Measurements from ENCODE around the gene AGBL3. TPM values are rescaled to one million over a fixed set of nuclear protein-coding genes. Genes with fewer than 3 reads are reported as not detected.

AGBL3 gene
- polyA plus RNA-seq, 3 donors = 6.7 to 10.0 (median 7.6) TPM

DNA sequence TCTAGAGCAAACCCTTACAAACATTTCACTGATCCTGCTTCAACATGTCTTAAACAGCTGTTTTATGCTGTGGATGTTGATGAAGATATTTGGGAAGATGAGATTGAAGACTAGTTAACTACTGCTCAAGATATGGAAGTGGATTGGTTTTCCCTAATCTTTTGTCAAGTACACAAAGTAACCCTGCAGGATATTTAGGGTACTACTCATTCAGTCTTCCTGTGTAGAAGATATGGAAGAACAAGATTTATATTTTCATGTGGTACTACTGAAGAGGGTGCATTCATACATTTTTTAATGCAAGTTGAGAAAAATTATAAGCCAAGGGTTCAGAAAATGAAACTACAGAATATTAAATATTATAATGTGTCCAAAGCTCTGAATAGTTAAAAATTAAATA lies 143.3 kb downstream of the AGBL3 start:
- DNase-seq (ENCODE audit: low read depth in 3 of 3, low spot score in 2 of 3) = no peak

- no peak for DNase-seq (ENCODE audit: low read depth in 3 of 3, low spot score in 2 of 3)
Observed at GRCh38 chr7:135143885-135144668, 157.8 kb downstream of the AGBL3 start.

DNA sequence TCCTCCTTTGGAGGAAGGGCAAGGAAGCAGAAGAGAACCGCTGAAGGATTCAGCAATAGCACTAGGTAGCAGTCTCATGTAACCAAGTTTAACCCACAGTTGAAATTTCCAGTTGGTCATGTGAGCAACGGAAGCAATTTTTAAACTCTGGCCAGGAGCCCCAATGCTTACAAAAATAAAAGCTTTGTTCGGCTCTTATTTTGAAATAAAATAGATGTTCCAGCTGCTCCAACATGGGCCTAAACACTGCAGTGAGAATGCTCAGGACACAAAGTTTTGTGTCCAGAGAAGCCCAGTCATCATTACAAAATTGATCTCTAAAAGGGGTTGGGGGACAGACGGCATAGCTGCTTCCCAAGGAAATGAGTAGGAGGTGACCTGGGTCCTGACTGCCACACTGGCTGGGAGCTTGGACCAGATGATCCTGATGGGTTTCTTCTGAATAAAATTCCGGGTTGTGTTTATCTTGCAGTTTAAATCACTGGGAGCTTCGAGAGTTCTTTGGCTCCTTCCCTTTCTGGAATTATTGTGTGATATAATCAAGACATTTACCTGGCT lies 161.1 kb downstream of the AGBL3 start:
- DNase-seq (ENCODE audit: low read depth in 3 of 3, low spot score in 2 of 3) = no peak

GRCh38 chr7:135147899-135148721 lies 161.8 kb downstream of the AGBL3 start, which contains the start of gene TMEM140:
TSS of gene TMEM140 (plus strand) at chr7:135148072. CDS start at chr7:135164442, 16,370 bp downstream.
- DNase-seq (ENCODE audit: low read depth in 3 of 3, low spot score in 2 of 3) = no peak

- DNase-seq (ENCODE audit: low read depth in 3 of 3, low spot score in 2 of 3) = no peak
Observed at GRCh38 chr7:135150072-135150782, 163.9 kb downstream of the AGBL3 start.

GRCh38 chr7:135151132-135151531 lies 164.8 kb downstream of the AGBL3 start:
- no peak for DNase-seq (ENCODE audit: low read depth in 3 of 3, low spot score in 2 of 3)

- no peak for DNase-seq (ENCODE audit: low read depth in 3 of 3, low spot score in 2 of 3)
Observed at GRCh38 chr7:135151533-135151932, 165.2 kb downstream of the AGBL3 start.

DNA sequence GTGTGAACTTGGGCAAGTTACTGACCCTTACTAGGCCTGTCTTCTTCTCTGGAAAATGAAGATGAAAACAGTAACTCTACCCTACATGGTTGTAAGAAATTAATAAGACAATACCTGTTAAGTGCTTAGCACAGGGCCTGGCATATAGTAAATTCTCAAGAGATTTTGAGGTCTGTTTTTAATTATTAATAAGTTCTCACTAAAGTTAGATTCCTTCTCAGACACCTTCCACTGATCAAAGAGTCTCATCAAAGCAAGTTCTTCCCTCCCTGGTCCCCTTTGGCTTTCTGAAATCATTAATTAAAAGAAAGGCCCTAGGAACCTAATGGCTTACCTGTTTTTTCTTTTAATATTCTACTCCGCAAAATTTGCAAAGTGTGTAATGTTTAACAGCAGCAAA lies 166.1 kb downstream of the AGBL3 start:
- no peak for DNase-seq (ENCODE audit: low read depth in 3 of 3, low spot score in 2 of 3)

- DNase-seq (ENCODE audit: low read depth in 3 of 3, low spot score in 2 of 3) = no peak
Observed at GRCh38 chr7:135154734-135155133, 168.4 kb downstream of the AGBL3 start.

DNA sequence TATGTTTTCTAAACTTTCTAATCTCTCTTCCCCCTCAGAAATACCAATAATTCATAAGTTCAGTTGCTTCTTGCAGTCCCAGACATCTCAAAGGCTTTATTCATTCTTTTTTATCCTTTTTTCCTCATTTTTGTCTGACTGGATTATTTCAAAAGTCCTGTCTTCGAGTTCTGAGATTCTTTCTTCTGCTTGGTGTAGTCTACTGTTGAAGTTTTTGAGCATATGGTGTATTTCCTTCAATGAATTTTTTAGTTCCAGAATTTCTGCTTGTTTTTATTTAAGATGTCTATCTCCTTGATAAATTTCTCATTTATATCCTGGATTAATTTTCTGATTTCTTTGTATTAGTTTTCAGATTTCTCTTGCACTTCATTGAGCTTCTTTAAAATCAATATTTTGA lies 170.0 kb downstream of the AGBL3 start:
- DNase-seq (ENCODE audit: low read depth in 3 of 3, low spot score in 2 of 3) = no peak

GRCh38 chr7:135158141-135158655 lies 171.9 kb downstream of the AGBL3 start:
- no peak for DNase-seq (ENCODE audit: low read depth in 3 of 3, low spot score in 2 of 3)

- no peak for DNase-seq (ENCODE audit: low read depth in 3 of 3, low spot score in 2 of 3)
Observed at GRCh38 chr7:135158874-135159273, 172.6 kb downstream of the AGBL3 start.

DNA sequence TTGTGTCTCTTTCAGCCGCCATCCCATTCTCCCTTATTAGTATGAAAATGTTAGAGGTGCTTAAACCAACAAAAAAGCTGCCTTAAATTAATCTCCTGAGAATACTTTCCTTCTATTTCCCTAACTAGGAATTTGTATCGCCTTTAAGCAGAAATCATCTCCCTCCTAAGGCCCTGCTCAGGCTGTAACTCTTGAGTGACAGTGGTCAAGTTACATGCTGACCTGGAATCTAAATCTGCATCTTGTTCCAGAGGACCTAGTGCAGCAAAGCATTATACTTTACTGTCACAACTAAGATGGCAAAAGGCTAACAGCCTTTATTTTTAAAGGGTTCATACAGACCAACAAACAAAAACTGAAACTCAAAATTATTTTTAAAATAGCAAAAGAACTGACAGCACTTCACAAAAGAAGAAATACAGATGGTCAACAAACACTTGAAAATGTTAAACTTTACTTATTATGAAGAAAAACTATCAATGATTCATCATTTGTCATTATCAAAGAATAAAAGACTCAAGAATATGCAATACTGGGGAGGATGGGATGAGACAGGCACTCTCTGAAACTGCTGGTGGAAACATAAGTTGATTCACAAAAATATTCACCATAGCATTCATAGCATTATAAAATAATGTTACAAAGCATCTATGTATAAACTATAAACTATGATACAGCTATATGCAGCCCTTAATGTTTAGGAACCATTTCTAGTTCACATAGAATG lies 173.2 kb downstream of the AGBL3 start:
- no peak for DNase-seq (ENCODE audit: low read depth in 3 of 3, low spot score in 2 of 3)

DNA sequence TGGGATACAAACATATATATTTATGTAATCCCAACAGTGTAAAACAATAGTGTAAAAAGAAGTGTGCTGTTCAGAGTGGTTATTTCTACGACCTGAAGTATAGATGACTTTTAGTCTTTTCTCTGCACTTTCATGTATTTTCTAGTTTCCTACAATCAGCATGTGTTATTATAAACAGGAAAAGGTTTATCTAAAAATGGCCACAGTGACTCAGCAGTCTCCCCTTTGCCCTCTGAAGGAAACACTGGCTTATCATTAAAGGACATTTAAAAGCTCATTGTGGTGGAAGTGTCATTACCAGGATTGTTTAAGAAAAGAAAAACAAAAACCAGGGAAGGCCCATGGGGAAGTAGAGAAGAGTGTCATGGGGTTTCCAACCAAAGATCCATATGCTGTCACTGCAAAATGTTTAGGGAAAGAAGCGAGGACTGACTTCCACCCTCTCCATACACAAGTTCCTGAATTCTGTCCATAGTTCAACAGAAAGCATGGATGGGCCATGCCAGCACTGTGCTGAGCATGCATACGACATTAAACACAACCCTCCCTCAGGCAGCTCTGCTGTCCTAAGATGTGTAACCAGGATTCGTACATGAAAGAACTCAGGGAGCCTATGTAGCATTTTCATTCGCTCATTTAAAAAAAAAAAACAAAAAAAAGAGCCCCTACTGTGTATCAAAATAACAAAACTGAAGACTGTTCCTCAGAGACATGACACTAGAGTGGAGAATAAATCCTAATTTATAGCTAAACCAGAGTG lies 174.0 kb downstream of the AGBL3 start:
- no peak for DNase-seq (ENCODE audit: low read depth in 3 of 3, low spot score in 2 of 3)

DNA sequence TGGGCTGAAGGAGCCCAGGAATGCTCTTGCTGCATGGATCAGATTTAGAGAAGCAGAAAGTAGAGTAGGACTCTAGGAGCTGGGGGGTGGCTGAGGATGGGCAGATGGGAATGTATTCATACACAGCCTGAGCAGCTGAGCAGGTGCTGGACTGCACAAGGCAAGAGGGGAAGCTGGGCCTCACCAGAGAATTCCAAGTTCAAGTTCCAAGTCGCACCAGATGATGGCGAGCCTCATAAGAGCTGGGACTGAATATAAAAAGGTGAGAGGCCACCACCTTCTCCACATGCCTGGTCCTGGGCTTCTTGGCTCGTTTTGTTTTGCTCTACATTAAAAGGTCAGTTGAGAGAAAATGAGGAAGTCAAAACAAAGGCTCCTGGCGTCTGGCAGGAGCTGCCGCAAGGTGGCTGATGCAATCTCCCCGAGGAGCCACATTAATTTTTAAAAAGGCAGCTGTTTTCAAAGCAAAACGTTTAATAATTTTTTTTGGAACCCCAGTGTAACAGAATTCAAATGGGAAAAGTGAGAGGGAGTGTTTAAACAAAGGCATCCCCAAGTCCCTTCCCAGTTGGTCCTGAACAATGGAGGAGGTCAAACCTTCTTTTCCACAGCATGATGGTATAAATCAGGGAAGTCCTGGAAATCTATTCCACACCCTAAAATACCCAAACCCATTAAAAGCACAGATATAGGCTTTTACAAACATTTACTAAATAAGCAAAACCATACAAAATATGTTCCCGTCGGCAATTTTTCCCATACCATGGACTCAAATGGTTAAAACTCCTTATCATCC lies 174.7 kb downstream of the AGBL3 start:
- DNase-seq (ENCODE audit: low read depth in 3 of 3, low spot score in 2 of 3) = no peak

- DNase-seq (ENCODE audit: low read depth in 3 of 3, low spot score in 2 of 3) = no peak
Observed at GRCh38 chr7:135161669-135162068, 175.4 kb downstream of the AGBL3 start.

DNA sequence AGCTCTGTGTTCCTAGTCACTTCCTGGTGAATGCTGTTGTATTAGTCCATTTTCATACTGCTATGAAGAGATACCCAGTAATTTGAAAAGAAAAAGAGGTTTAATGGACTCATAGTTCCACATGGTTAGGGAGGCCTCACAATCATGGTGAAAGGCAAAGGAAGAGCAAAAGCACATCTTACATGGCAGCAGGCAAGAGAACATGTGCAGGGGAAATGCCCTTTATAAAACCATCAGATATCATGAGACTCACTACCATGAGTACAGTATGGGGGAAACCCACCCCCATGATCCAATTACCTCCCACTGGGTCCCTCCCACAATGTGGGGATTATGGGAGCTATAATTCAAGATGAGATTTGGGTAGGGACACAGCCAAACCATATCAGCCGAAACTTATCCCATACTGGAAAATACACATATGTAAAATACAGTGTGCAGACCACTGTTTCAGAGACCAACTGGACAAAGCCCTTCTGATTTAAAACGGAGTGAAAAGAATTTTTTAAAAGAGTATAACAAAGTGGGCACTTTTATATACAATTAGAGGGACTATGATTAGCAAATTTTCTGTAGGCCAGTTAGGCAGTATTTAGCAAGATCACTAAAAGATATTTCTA lies 176.2 kb downstream of the AGBL3 start:
- no peak for DNase-seq (ENCODE audit: low read depth in 3 of 3, low spot score in 2 of 3)

Measured in right renal cortex interstitium (tissue), 3 donors.